ENCODE results near the gene DPP6. TPM values are rescaled to one million over a fixed set of nuclear protein-coding genes. Genes with fewer than 3 reads are reported as not detected.

The DPP6 gene
- total and polyA plus RNA-seq, 2 experiments from 2014 or later = 0.20 to 0.44 TPM

- Histone ChIP-seq H3K36me3 (replicated peaks; ENCODE audit: insufficient read depth, low read depth) (no peaks in the 10 kb centered on the region), H3K27ac (no peak overlapping the region), H3K79me2 (no peaks in the 10 kb centered on the region), H3K4me2 (no peak overlapping the region), H4K20me1 (ENCODE audit: insufficient read depth, poor library complexity, severe bottlenecking) (no peaks in the 10 kb centered on the region), H3K4me1 (ENCODE audit: insufficient read depth) (no peaks in the 10 kb centered on the region), H2AFZ (no peak overlapping the region), H3K27me3 (no peaks in the 10 kb centered on the region), H3K9me3 (ENCODE audit: low read depth) (no peaks in the 10 kb centered on the region), H3K4me3 (no peak overlapping the region), H3K9me2 (replicated peaks; ENCODE audit: insufficient read depth) (no peaks in the 10 kb centered on the region)
- no peak for DNase-seq (ENCODE audit: low spot score)
- no peak for TF ChIP-seq EZH2phosphoT487 (IDR thresholded peaks at IDR 0.05; ENCODE audit: low read depth, severe bottlenecking, unreplicated experiment)
- TF ChIP-seq CTCF (IDR thresholded peaks at IDR 0.05; ENCODE audit: poor library complexity) = no peak
- no peak for TF ChIP-seq EZH2 (IDR thresholded peaks at IDR 0.05; ENCODE audit: borderline replicate concordance)
- 81% methylated on average over 3 of the region's 3 CpGs for WGBS (ENCODE audit: low lambda C conversion rate, missing lambda C conversion rate)
Observed at GRCh38 chr7:154373956-154374355, 321.8 kb downstream of the DPP6 start.

GRCh38 chr7:154375956-154376355 is 323.8 kb downstream of the DPP6 start:
- TF ChIP-seq CTCF (IDR thresholded peaks at IDR 0.05; ENCODE audit: poor library complexity) = no peak
- no peak for TF ChIP-seq EZH2 (IDR thresholded peaks at IDR 0.05; ENCODE audit: borderline replicate concordance)
- TF ChIP-seq EZH2phosphoT487 (IDR thresholded peaks at IDR 0.05; ENCODE audit: low read depth, severe bottlenecking, unreplicated experiment) = no peak
- H3K36me3 ChIP-seq (replicated peaks; ENCODE audit: insufficient read depth, low read depth) = no peaks in the 10 kb centered on the region
- H3K79me2 ChIP-seq = no peaks in the 10 kb centered on the region
- H3K4me2 ChIP-seq = no peak overlapping the region
- no peaks in the 10 kb centered on the region for H3K27me3 ChIP-seq
- no peaks in the 10 kb centered on the region for H3K9me3 ChIP-seq (ENCODE audit: low read depth)
- 87% methylated on average over 5 of the region's 5 CpGs for WGBS (ENCODE audit: low lambda C conversion rate, missing lambda C conversion rate)
- no peak for DNase-seq (ENCODE audit: low spot score)
- H3K9me2 ChIP-seq (replicated peaks; ENCODE audit: insufficient read depth) = no peaks in the 10 kb centered on the region
- H3K4me3 ChIP-seq = no peak overlapping the region
- H4K20me1 ChIP-seq (ENCODE audit: insufficient read depth, poor library complexity, severe bottlenecking) = no peaks in the 10 kb centered on the region
- no peak overlapping the region for H3K27ac ChIP-seq
- H3K4me1 ChIP-seq (ENCODE audit: insufficient read depth) = no peaks in the 10 kb centered on the region
- no peak overlapping the region for H2AFZ ChIP-seq

GRCh38 chr7:154380771-154381170 is 328.6 kb downstream of the DPP6 start:
- Histone ChIP-seq H3K27ac (no peak overlapping the region), H3K9me2 (replicated peaks; ENCODE audit: insufficient read depth) (no peaks in the 10 kb centered on the region), H2AFZ (no peak overlapping the region), H3K27me3 (no peaks in the 10 kb centered on the region), H3K4me1 (ENCODE audit: insufficient read depth) (no peaks in the 10 kb centered on the region), H3K9me3 (ENCODE audit: low read depth) (no peaks in the 10 kb centered on the region), H3K79me2 (no peaks in the 10 kb centered on the region), H3K4me2 (no peak overlapping the region), H3K4me3 (no peak overlapping the region), H3K36me3 (replicated peaks; ENCODE audit: insufficient read depth, low read depth) (no peaks in the 10 kb centered on the region), H4K20me1 (ENCODE audit: insufficient read depth, poor library complexity, severe bottlenecking) (no peaks in the 10 kb centered on the region)
- TF ChIP-seq CTCF (IDR thresholded peaks at IDR 0.05; ENCODE audit: poor library complexity) (no peak), EZH2phosphoT487 (IDR thresholded peaks at IDR 0.05; ENCODE audit: low read depth, severe bottlenecking, unreplicated experiment) (no peak), EZH2 (IDR thresholded peaks at IDR 0.05; ENCODE audit: borderline replicate concordance) (no peak)
- no peak for DNase-seq (ENCODE audit: low spot score)
- 66% methylated on average over 3 of the region's 3 CpGs for WGBS (ENCODE audit: low lambda C conversion rate, missing lambda C conversion rate)

DNA sequence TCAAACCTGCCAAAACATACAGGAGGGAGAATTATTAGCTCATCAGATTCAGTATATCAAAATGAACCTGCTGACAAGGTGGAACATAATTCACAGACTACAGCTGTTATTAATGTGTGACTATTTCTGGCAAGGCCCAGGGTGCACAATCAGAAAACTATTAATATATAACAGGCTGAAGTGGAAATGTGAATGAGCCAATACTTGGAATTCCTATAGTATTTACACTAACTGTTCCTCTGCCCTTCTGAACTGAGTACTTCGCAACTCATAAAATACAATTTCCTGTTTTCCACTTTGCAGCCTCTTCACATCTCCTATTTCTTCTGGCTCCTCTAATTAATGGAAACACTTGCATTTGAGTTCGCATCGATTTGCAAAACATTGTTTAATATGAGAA is 330.8 kb downstream of the DPP6 start:
- H3K4me1 ChIP-seq (ENCODE audit: insufficient read depth) = no peaks in the 10 kb centered on the region
- H3K4me2 ChIP-seq = no peak overlapping the region
- H3K79me2 ChIP-seq = no peaks in the 10 kb centered on the region
- WGBS (ENCODE audit: low lambda C conversion rate, missing lambda C conversion rate) = 83% methylated on average over 3 of the region's 3 CpGs
- H3K36me3 ChIP-seq (replicated peaks; ENCODE audit: insufficient read depth, low read depth) = no peaks in the 10 kb centered on the region
- no peaks in the 10 kb centered on the region for H3K27me3 ChIP-seq
- peak; percentile 18 for DNase-seq (ENCODE audit: low spot score)
- no peak overlapping the region for H3K4me3 ChIP-seq
- H3K9me3 ChIP-seq (ENCODE audit: low read depth) = no peaks in the 10 kb centered on the region
- no peak for TF ChIP-seq EZH2 (IDR thresholded peaks at IDR 0.05; ENCODE audit: borderline replicate concordance)
- no peak for TF ChIP-seq EZH2phosphoT487 (IDR thresholded peaks at IDR 0.05; ENCODE audit: low read depth, severe bottlenecking, unreplicated experiment)
- no peak for TF ChIP-seq CTCF (IDR thresholded peaks at IDR 0.05; ENCODE audit: poor library complexity)
- no peaks in the 10 kb centered on the region for H3K9me2 ChIP-seq (replicated peaks; ENCODE audit: insufficient read depth)
- no peak overlapping the region for H2AFZ ChIP-seq
- peak overlapping the region; percentile 32 for H3K27ac ChIP-seq
- H4K20me1 ChIP-seq (ENCODE audit: insufficient read depth, poor library complexity, severe bottlenecking) = no peaks in the 10 kb centered on the region
